GM13976 (cell line): ENCODE results near the gene CCDC18.
"Not testable (repeated sequence)": the region's sequence is repeated elsewhere in the genome, so short reads cannot be mapped to it uniquely, and the experiment has no call there.

Source experiments
- DNase-seq: peaks from one replicate; pipeline ENCODE4 v3.0.0; 2012; ENCODE audit warnings: low spot score
- CTCF ChIP-seq: IDR thresholded peaks from 2 replicates; pipeline ENCODE4 v1.5.1; 2012; ENCODE audit warnings: borderline replicate concordance, mild to moderate bottlenecking; ENCODE audit not compliant: insufficient read depth; ENCODE audit errors: extremely low read depth, missing control alignments, control extremely low read depth
- in situ Hi-C: fragments of 300-500 bp; cut with MboI; formaldehyde crosslinking; loops from one replicate; pipeline ENCODE4 v1.12.0; 2022; ENCODE audit warnings: low sequenced_read_pairs, mixed read lengths, inconsistent platforms; ENCODE audit not compliant: unreplicated experiment

CCDC18 gene

GRCh38 chr1:93155335-93155734 is 25.2 kb upstream of the CCDC18 start:
- no peak for DNase-seq
- TF ChIP-seq CTCF: no peak
- in situ Hi-C loops: no loop called here

- no peak for DNase-seq
- TF ChIP-seq CTCF: no peak
- in situ Hi-C loops: no loop called here
These were observed 21.2 kb upstream of the CCDC18 start for GRCh38 chr1:93159337-93159736.

- DNase-seq, in situ Hi-C loops: not testable (repeated sequence)
These were observed 17.2 kb upstream of the CCDC18 start for GRCh38 chr1:93163314-93163713.

GRCh38 chr1:93164816-93165215 is 15.7 kb upstream of the CCDC18 start:
- TF ChIP-seq CTCF: no peak
- DNase-seq: no peak
- in situ Hi-C loops: no loop called here

GRCh38 chr1:93165895-93166294 is 14.6 kb upstream of the CCDC18 start:
- DNase-seq, in situ Hi-C loops: not testable (repeated sequence)

- TF ChIP-seq CTCF: no peak
- DNase-seq: no peak
- in situ Hi-C loops: no loop called here
These were observed 13.5 kb upstream of the CCDC18 start for GRCh38 chr1:93167006-93167405.

- in situ Hi-C loops, DNase-seq: not testable (repeated sequence)
These were observed 10.3 kb upstream of the CCDC18 start for GRCh38 chr1:93170141-93170678.

GRCh38 chr1:93171549-93172034 is 8.9 kb upstream of the CCDC18 start:
- no peak for DNase-seq
- TF ChIP-seq CTCF: no peak
- in situ Hi-C loops: no loop called here
